GM19468 (cell line): ENCODE results near the gene GJC2.

Experiments used
- ATAC-seq: cut with Tn5 transposase; IDR thresholded peaks from one replicate; pipeline ENCODE4 v1.9.1; 2021; ENCODE audit warnings: mild to moderate bottlenecking, moderate library complexity, moderate number of reproducible peaks; ENCODE audit not compliant: unreplicated experiment; ENCODE audit errors: extremely low read depth

The GJC2 gene

GRCh38 chr1:228143480-228144192 lies 6.1 kb upstream of the GJC2 start:
- ATAC-seq, result no peak

GRCh38 chr1:228144193-228144992 lies 5.3 kb upstream of the GJC2 start:
- ATAC-seq, result no peak

GRCh38 chr1:228144993-228145343 lies 4.8 kb upstream of the GJC2 start:
- no peak for ATAC-seq

- ATAC-seq, result no peak
Measured at GRCh38 chr1:228145463-228146416, 4.0 kb upstream of the GJC2 start.

GRCh38 chr1:228146417-228147150 lies 3.1 kb upstream of the GJC2 start:
- ATAC-seq, result no peak

- no peak for ATAC-seq
Measured at GRCh38 chr1:228147151-228147693, 2.5 kb upstream of the GJC2 start.

- no peak for ATAC-seq
Measured at GRCh38 chr1:228147768-228148167, 2.0 kb upstream of the GJC2 start.

- ATAC-seq, result no peak
Measured at GRCh38 chr1:228148196-228148861, 1.4 kb upstream of the GJC2 start.

- ATAC-seq, result no peak
Measured at GRCh38 chr1:228148935-228149405, 760 bp upstream of the GJC2 start.

GRCh38 chr1:228150120-228150460 lies 360 bp downstream of the GJC2 start:
- no peak for ATAC-seq

GRCh38 chr1:228150461-228151179 lies 890 bp downstream of the GJC2 start:
- no peak for ATAC-seq

GRCh38 chr1:228151180-228151925 lies 1.6 kb downstream of the GJC2 start:
- no peak for ATAC-seq

- ATAC-seq, result no peak
Measured at GRCh38 chr1:228152097-228152917, 2.6 kb downstream of the GJC2 start.

- no peak for ATAC-seq
Measured at GRCh38 chr1:228152918-228153258, 3.2 kb downstream of the GJC2 start.

- ATAC-seq, result no peak
Measured at GRCh38 chr1:228154021-228154669, 4.4 kb downstream of the GJC2 start.

GRCh38 chr1:228154670-228155571 lies 5.2 kb downstream of the GJC2 start:
- no peak for ATAC-seq
